AG04449 (cell line): ENCODE measurements around the gene GALNT2.

ENCODE experiments used
- CTCF ChIA-PET: fragments of 350-600 bp; formaldehyde crosslinking; extraction: SDS; loops from one replicate; lab custom pipeline; 2021; ENCODE audit warnings: antibody characterized with exemption; lab: Yijun Ruan, JAX
- POLR2A ChIA-PET: fragments of 400-600, 350-600 bp; formaldehyde crosslinking; extraction: SDS; loops from one replicate; lab custom pipeline; 2020; ENCODE audit warnings: antibody characterized with exemption, inconsistent platforms; lab: Yijun Ruan, JAX
- DNase-seq: peaks from one replicate; pipeline ENCODE4 v3.0.0-alpha.2; 2010; ENCODE audit warnings: low read depth, low spot score
- H3K4me3 ChIP-seq: 2 replicates; pipeline ENCODE4 v1.5.1; 2011; ENCODE audit warnings: low read depth, mild to moderate bottlenecking, control low read depth, low read length
- CTCF ChIP-seq: IDR thresholded peaks from one replicate; pipeline ENCODE4 v1.5.1; 2011; ENCODE audit warnings: mild to moderate bottlenecking, moderate library complexity, low read length, control low read depth, inconsistent platforms; ENCODE audit not compliant: insufficient read depth; ENCODE audit errors: missing control alignments

GALNT2 gene

GRCh38 chr1:230219174-230220067 lies 152.4 kb downstream of the GALNT2 start:
- POLR2A ChIA-PET: no interaction called here
- CTCF ChIA-PET: interaction anchor here (1.6 kb wide), 1 partner anchor 50 kb away, joined by 3 read pairs; no protein-coding TSS in a partner anchor
- DNase-seq: no peak
- H3K4me3 ChIP-seq: no peak overlapping the region
- no peak for TF ChIP-seq CTCF

- no peak for DNase-seq
- H3K4me3 ChIP-seq: no peak overlapping the region
- POLR2A ChIA-PET: no interaction called here
- CTCF ChIA-PET: interaction anchor here (1.2 to 1.6 kb wide), 3 partner anchors 11 to 49 kb away, joined by 3 to 5 read pairs (median 3); no protein-coding TSS in a partner anchor
- no peak for TF ChIP-seq CTCF
These were observed 153.4 kb downstream of the GALNT2 start for GRCh38 chr1:230220478-230220877.

GRCh38 chr1:230220907-230221306 lies 153.9 kb downstream of the GALNT2 start:
- no peak overlapping the region for H3K4me3 ChIP-seq
- no peak for TF ChIP-seq CTCF
- POLR2A ChIA-PET: no interaction called here
- DNase-seq: no peak
- CTCF ChIA-PET: interaction anchor here (0.6 to 1.2 kb wide), 4 partner anchors 11 to 151 kb away, joined by 3 to 5 read pairs (median 4); no protein-coding TSS in a partner anchor

- CTCF ChIA-PET: interaction anchor here (1.2 to 1.5 kb wide), 3 partner anchors 9 to 14 kb away, joined by 4 to 5 read pairs (median 4); no protein-coding TSS in a partner anchor
These were observed 155.6 kb downstream of the GALNT2 start for GRCh38 chr1:230222678-230223077.

GRCh38 chr1:230224101-230224960 lies 157.3 kb downstream of the GALNT2 start:
- TF ChIP-seq CTCF: no peak
- POLR2A ChIA-PET: no interaction called here
- DNase-seq: no peak
- H3K4me3 ChIP-seq: no peak overlapping the region
- CTCF ChIA-PET: interaction anchor here (1.5 kb wide), 1 partner anchor 9 kb away, joined by 4 read pairs; no protein-coding TSS in a partner anchor

More at GRCh38 chr1:230222678-230223077, 155.6 kb downstream of the GALNT2 start:
- no peak for TF ChIP-seq CTCF
- no peak for DNase-seq
- no peak overlapping the region for H3K4me3 ChIP-seq
- POLR2A ChIA-PET: no interaction called here
